ENCODE measurements around the gene OR6B1. TPM values are rescaled to one million over a fixed set of nuclear protein-coding genes. Genes with fewer than 3 reads are reported as not detected.

Gene OR6B1
- total RNA-seq, 2 experiments from 2014 or later = not detected

DNA sequence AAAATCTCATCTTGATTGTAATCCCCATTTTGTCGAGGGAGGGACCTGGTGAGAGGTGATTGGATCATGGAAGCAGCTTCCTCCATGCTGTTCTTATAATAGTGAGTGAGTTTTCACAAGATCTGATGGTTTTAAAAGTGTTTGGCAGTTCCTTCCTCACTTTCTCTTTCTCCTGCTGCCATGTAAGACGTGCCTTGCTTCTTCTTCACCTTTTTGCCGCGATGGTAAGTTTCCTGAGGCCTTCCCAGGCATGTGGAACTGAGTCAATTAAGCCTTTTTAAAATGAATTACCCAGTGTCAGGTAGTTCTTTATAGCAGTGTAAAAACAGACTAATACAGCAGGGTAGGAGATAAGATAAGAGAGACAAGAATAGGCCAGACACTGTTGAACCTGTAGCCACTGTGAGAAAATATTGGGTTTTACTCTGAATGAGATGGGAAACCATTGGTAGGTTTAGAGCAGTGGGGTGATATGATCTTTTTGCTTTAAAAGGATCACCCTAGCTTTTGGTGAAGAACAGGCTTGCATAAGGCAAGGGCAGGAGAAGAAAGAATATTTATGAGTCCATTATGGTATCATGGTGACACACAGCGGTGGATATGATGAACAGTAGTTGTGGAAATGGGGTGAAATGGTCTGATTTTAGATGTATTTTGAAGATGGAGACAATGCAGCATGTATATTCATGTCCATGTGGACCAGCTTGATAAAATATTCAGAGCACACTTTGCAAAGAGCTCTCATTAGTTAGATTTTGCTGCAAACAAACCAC is 11.5 kb downstream of the OR6B1 start:
- POLR2A ChIA-PET = no interaction called here
- Mint-ChIP-seq H3K9me3 (peaks cover 10% of the 10 kb centered on the region), H3K27me3 (no peaks in the 10 kb centered on the region), H3K27ac (no peak overlapping the region), H3K36me3 (no peaks in the 10 kb centered on the region), H3K4me3 (no peak overlapping the region), H3K4me1 (no peaks in the 10 kb centered on the region)
- ATAC-seq (ENCODE audit: low read depth) (no peak), DNase-seq (no peak)

DNA sequence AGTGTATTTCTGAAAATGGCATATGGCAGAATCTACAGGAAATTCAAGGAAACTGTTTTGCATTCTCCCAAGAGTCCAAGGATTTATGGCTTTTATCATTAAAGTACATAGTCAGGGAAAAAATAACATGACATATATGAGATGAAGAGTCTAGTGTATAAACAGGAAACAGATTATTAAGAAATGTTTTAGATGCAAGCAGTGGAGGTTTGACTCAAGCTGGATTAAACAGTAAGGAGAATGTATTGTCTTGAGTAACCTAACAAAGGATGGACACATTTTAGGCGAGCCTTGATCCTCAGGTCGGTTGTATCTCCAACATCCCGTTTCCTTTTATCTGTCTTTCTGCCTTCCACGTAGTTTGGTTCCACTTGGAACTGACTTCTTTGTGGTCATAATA is 17.9 kb downstream of the OR6B1 start:
- Mint-ChIP-seq H3K27me3 (peaks cover 8% of the 10 kb centered on the region), H3K4me3 (no peak overlapping the region), H3K4me1 (no peaks in the 10 kb centered on the region), H3K36me3 (no peaks in the 10 kb centered on the region), H3K27ac (no peak overlapping the region), H3K9me3 (no peaks in the 10 kb centered on the region)
- DNase-seq = no peak
- POLR2A ChIA-PET = no interaction called here
- no peak for ATAC-seq (ENCODE audit: low read depth)

DNA sequence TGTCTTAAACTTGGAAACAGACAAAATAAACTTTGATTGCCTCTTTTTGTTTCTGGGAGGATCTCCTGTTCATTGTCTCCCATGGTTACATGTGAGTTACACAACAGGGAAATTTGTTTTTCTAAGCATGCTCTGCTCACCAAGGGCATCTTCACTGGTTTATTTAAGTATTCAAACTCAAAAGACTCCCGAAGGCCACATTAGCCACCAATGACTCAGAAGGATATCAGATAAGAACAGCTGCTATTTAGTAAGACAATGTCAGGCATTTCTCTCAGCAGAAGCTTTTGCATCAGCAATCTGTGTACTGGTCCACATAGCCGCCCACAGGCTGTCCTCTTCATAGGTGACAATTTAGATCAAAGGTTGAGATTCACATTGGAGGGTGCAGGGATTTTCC is 19.3 kb downstream of the OR6B1 start:
- Mint-ChIP-seq H3K27me3 (peaks cover 8% of the 10 kb centered on the region), H3K4me3 (no peak overlapping the region), H3K27ac (no peak overlapping the region), H3K36me3 (no peaks in the 10 kb centered on the region), H3K9me3 (no peaks in the 10 kb centered on the region), H3K4me1 (no peaks in the 10 kb centered on the region)
- ATAC-seq (ENCODE audit: low read depth) = no peak
- POLR2A ChIA-PET = no interaction called here
- DNase-seq = no peak

DNA sequence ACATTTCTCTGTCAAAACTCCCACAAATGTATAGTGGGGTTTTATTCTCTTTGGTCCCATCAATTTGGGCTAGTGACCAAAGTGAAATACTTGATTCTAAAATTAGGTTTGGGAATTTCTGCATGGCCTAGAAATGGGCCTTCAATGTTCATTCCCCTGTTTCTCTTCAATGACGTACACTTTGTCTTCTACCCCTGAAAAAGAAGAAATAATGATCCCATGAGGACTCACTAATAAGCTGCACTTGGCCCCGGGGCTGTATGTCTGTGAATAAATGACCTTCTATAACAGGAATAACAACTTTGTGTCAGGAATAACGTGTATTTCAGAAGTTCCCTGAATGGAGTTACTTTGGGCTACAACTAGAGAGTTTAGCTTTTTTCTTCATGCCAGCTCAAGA is 20.2 kb downstream of the OR6B1 start:
- no peak overlapping the region for H3K27ac Mint-ChIP-seq
- POLR2A ChIA-PET = no interaction called here
- H3K9me3 Mint-ChIP-seq = no peaks in the 10 kb centered on the region
- no peaks in the 10 kb centered on the region for H3K36me3 Mint-ChIP-seq
- peaks cover 8% of the 10 kb centered on the region for H3K27me3 Mint-ChIP-seq
- DNase-seq (no peak), ATAC-seq (ENCODE audit: low read depth) (no peak)
- H3K4me3 Mint-ChIP-seq = no peak overlapping the region
- H3K4me1 Mint-ChIP-seq = no peaks in the 10 kb centered on the region

DNA sequence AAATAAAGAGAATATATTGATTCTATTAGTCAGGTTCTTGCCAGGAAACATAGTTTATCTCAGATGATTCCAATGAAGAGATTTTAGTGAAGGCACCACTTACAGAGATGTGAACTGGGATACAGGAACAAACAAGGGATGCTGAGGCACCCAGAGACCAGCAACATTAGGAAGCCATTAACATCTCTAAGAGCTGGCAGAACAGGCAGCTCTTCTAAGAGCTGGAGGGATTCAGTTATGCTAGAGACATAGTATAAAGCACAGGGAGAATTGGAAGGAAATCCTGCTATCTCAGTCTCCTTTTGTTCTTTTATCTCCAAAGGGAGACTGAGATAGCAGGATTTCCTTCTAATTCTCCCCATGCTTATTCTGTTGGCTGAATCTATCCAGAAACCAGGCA is 22.0 kb downstream of the OR6B1 start:
- H3K4me1 Mint-ChIP-seq = no peaks in the 10 kb centered on the region
- H3K9me3 Mint-ChIP-seq = no peaks in the 10 kb centered on the region
- ATAC-seq (ENCODE audit: low read depth) (no peak), DNase-seq (no peak)
- H3K4me3 Mint-ChIP-seq = no peak overlapping the region
- H3K27me3 Mint-ChIP-seq = peaks cover 8% of the 10 kb centered on the region
- H3K36me3 Mint-ChIP-seq = no peaks in the 10 kb centered on the region
- no peak overlapping the region for H3K27ac Mint-ChIP-seq
- POLR2A ChIA-PET = no interaction called here

DNA sequence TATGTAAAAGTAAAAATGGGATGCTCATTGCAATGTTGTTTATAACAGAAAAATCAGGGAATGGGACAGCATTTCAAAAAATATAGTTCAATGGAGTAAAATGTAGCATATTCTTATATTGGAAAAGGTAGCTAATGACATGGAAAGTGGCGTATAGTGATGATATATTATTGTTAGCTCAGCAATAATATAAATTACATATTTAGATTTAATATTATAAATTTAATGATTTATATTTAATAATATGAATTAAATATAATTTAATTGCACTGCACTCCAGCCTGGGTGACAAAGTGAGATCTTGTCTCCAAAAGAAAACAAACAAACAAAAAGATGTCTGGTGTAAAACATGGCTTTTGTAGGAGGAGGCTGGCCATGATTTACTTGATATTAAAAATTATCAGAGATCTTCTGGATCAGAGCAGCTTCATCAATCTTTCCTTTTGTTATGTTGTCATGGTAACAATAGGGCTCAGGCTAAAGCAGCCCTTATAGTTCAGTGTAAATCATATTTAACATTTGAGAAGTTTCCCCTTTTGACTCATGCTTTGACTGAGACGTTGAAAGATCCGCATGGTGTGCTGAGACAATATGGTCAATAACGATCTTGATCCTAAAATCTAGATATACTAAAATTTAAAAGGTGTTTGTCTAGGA is 23.2 kb downstream of the OR6B1 start:
- ATAC-seq (ENCODE audit: low read depth) (no peak), DNase-seq (no peak)
- Mint-ChIP-seq H3K27me3 (peaks cover 5% of the 10 kb centered on the region), H3K9me3 (no peaks in the 10 kb centered on the region), H3K4me1 (no peaks in the 10 kb centered on the region), H3K27ac (no peak overlapping the region), H3K4me3 (no peak overlapping the region), H3K36me3 (no peaks in the 10 kb centered on the region)
- POLR2A ChIA-PET = no interaction called here

DNA sequence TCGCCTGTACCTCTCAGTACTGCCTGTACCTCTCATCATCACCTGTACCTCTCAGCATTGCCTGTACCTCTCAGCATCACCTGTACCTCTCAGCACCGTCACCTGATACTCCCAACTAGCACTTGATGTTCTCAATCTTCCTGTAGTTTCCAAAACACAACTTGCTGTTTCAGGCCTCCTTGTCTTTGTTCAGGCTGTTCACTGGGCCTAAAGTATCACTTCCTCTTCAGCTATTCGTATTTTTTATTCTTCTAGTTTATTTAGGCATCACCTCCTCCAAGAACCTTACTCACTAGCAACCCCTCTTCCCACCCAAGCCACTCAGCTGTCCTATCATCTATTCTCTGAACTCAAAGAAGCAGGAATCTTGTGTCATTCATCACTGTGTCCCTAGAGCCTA is 24.1 kb downstream of the OR6B1 start:
- H3K4me1 Mint-ChIP-seq = no peaks in the 10 kb centered on the region
- no peak overlapping the region for H3K4me3 Mint-ChIP-seq
- no peak overlapping the region for H3K27ac Mint-ChIP-seq
- POLR2A ChIA-PET = no interaction called here
- peaks cover 3% of the 10 kb centered on the region for H3K27me3 Mint-ChIP-seq
- no peak for ATAC-seq (ENCODE audit: low read depth)
- no peak for DNase-seq
- no peaks in the 10 kb centered on the region for H3K9me3 Mint-ChIP-seq
- no peaks in the 10 kb centered on the region for H3K36me3 Mint-ChIP-seq

DNA sequence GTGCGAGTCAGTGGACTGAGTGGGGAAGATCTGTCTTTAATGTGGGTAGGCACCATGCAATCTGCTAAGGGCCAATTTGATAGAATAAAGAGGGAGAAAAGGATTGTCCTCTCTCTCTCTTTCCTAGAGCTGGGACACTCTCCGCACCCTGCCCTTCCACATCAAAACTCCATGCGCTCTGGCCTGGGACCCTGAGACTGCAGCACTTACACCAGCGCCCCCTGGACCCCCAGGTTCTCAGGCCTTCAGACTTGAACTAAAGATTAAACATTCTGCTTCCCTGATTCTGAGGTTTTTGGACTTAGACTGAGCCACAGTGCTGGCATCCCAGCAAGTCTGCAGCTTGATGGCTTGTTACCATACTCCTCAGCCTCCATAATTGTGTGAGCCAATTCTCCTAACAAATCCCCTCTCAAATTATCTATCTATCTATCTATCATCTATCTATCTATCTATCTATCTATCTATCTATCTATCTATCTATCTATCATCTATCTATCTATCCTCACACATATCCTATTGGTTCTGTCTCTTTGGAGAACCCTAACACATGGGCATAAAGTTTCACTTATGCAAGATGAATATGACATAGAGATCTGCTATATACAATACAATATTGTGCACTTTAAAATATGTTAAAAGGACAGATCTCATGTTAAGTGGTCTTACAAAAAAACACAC is 26.2 kb downstream of the OR6B1 start:
- H3K4me1 Mint-ChIP-seq = no peaks in the 10 kb centered on the region
- no peak overlapping the region for H3K27ac Mint-ChIP-seq
- H3K9me3 Mint-ChIP-seq = no peaks in the 10 kb centered on the region
- POLR2A ChIA-PET = no interaction called here
- ATAC-seq (ENCODE audit: low read depth) (no peak), DNase-seq (no peak)
- no peaks in the 10 kb centered on the region for H3K36me3 Mint-ChIP-seq
- H3K27me3 Mint-ChIP-seq = peaks cover 10% of the 10 kb centered on the region
- H3K4me3 Mint-ChIP-seq = no peak overlapping the region

DNA sequence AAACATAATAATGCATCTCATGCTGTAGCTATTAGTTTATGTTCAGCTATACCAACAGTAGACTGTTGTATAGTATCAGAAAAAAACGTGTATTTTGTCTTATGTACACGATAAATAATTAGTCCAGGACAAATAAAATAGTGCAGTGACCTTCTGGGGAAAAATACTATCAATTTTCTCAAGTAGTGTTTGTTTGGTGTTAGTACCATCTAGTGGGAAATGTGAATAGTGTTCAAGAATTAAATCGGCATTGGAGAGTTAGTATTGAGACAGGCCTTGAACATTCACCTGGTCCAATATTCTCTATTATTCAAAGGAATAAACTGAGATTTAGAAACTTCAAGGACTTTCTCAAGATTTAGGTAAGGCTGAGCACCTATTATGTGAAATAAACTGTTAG is 26.9 kb downstream of the OR6B1 start:
- Mint-ChIP-seq H3K36me3 (no peaks in the 10 kb centered on the region), H3K9me3 (no peaks in the 10 kb centered on the region), H3K27ac (no peak overlapping the region), H3K27me3 (peaks cover 10% of the 10 kb centered on the region), H3K4me1 (no peaks in the 10 kb centered on the region), H3K4me3 (no peak overlapping the region)
- POLR2A ChIA-PET = no interaction called here
- no peak for ATAC-seq (ENCODE audit: low read depth)
- no peak for DNase-seq

DNA sequence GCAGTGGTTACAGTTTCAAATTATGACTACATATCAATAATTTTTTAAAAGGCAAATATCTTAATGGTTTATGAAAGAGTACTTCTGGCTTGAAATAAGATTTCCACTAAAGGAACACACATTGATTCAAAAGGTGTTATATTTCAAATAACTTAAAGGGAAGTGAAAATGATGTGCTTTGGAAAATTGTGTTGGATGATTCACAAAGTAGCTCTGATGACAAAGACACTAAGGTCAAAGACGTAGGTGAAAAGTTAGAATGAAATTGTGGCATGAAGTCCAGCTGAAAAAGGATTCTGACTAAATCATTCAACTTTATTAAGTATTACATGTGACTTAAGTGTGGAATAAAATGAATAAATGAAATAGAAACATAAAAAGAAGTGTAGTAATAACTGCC is 27.9 kb downstream of the OR6B1 start:
- no peaks in the 10 kb centered on the region for H3K4me1 Mint-ChIP-seq
- H3K9me3 Mint-ChIP-seq = no peaks in the 10 kb centered on the region
- H3K27ac Mint-ChIP-seq = no peak overlapping the region
- H3K27me3 Mint-ChIP-seq = peaks cover 8% of the 10 kb centered on the region
- POLR2A ChIA-PET = no interaction called here
- H3K4me3 Mint-ChIP-seq = no peak overlapping the region
- DNase-seq (no peak), ATAC-seq (ENCODE audit: low read depth) (no peak)
- H3K36me3 Mint-ChIP-seq = no peaks in the 10 kb centered on the region

DNA sequence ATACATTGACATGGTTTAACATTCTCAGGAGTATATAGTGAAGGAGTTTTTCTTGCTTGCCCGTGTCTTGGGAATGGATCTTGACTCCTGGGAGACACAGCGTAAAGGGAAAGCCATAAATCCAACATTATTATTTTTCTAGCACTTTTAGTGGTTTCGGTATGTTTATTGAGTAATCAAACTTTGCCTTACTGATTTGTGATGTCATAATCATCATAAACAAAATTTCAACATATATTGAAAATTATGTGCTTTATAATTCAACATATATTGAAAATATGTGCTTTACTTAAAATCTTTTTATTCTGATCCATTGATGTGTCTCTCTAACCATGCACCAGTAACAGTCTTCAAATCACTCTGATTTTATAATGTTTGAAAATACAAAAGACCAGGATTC is 28.4 kb downstream of the OR6B1 start:
- no peak for DNase-seq
- no peaks in the 10 kb centered on the region for H3K9me3 Mint-ChIP-seq
- POLR2A ChIA-PET = no interaction called here
- peaks cover 9% of the 10 kb centered on the region for H3K27me3 Mint-ChIP-seq
- H3K4me1 Mint-ChIP-seq = no peaks in the 10 kb centered on the region
- no peak for ATAC-seq (ENCODE audit: low read depth)
- no peak overlapping the region for H3K27ac Mint-ChIP-seq
- H3K4me3 Mint-ChIP-seq = no peak overlapping the region
- no peaks in the 10 kb centered on the region for H3K36me3 Mint-ChIP-seq

DNA sequence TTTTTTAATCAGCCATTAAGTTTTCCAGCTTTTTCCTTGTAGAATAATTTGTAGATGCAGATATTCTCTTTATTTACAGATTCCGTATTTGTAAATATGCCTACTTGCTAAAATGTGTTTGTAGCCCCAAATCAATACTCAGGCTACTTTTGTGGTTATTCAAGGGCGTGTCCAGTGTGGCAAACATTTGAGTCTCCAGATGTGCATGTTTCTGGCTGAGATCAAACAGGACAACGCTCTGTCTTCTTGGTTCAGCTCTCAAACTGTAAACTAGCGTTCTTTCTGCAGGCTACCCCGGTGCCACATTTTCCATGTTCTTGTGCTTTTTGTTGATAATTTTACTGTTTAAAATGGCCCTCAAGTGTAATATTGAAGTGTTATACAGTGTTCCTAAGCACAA is 32.4 kb downstream of the OR6B1 start:
- no peak for ATAC-seq (ENCODE audit: low read depth)
- no peak overlapping the region for H3K27ac Mint-ChIP-seq
- POLR2A ChIA-PET = no interaction called here
- H3K36me3 Mint-ChIP-seq = no peaks in the 10 kb centered on the region
- peaks cover 15% of the 10 kb centered on the region for H3K27me3 Mint-ChIP-seq
- DNase-seq = no peak
- no peaks in the 10 kb centered on the region for H3K4me1 Mint-ChIP-seq
- no peak overlapping the region for H3K4me3 Mint-ChIP-seq
- H3K9me3 Mint-ChIP-seq = no peaks in the 10 kb centered on the region

DNA sequence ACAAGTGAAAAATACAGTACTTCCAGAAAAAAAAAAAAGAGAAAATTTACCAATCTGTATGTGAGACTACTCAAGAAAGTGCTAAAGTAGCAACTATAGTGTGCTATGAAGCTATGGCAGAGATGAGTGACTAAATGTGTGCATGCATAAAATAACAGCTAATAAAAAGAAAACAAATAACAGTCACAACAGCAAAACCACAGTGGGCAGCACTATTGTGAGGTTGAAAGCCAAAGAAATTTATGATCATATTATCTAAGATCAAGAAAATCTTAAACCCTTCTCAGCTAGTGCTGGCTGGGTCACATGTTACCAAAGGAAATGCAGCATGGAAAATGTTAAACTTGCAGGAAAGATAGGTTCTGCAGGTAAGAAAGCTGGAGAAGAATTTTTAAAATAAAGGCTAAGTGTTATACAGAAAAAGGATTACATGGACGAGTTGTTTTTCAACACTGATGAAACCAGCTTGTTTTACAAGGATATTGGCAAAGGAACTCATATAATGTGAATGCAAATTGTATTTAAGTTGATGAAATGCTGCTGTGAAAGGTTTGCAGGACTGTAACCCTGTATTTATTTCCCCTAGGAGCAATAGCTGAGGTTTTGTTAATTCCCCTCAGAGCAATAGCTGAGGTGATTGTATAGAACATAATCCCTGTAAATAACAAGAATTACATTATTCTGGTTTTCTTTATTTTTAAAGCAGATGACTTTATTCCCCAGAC is 33.0 kb downstream of the OR6B1 start:
- ATAC-seq (ENCODE audit: low read depth) (no peak), DNase-seq (no peak)
- no peaks in the 10 kb centered on the region for H3K36me3 Mint-ChIP-seq
- no peaks in the 10 kb centered on the region for H3K4me1 Mint-ChIP-seq
- no peak overlapping the region for H3K27ac Mint-ChIP-seq
- H3K27me3 Mint-ChIP-seq = peaks cover 15% of the 10 kb centered on the region
- no peak overlapping the region for H3K4me3 Mint-ChIP-seq
- POLR2A ChIA-PET = no interaction called here
- no peaks in the 10 kb centered on the region for H3K9me3 Mint-ChIP-seq

DNA sequence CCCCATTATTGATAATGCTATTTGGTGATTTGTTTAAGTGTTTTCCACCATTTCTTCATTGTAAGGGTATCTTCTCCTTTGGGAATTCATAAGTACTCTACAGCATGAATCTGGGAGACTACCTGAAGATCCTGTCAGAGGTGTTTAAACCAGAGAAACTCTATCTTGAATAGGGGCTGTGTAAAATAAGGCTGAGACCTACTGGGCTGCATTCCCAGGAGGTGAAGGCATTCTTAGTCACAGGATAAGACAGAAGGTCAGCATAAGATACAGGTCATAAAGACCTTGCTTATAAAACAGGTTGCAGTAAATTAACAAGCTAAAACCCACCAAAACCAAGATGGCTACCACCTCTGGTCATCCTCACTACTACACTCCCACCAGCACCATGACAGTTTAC is 35.3 kb downstream of the OR6B1 start:
- ATAC-seq (ENCODE audit: low read depth) (no peak), DNase-seq (no peak)
- Mint-ChIP-seq H3K4me1 (no peaks in the 10 kb centered on the region), H3K36me3 (no peaks in the 10 kb centered on the region), H3K9me3 (no peaks in the 10 kb centered on the region), H3K27ac (no peak overlapping the region), H3K27me3 (peaks cover 12% of the 10 kb centered on the region), H3K4me3 (no peak overlapping the region)
- POLR2A ChIA-PET = no interaction called here

Data from activated naive CD8-positive, alpha-beta T cell treated with anti-CD3 and anti-CD28 coated beads, Interleukin-2, amount 10 ng/mL, durations not matched to agents 7 days and 5 days (primary cell).